ENCODE data around the gene GABBR2. TPM values are rescaled to one million over a fixed set of nuclear protein-coding genes. Genes with fewer than 3 reads are reported as not detected.

The GABBR2 gene
- total and polyA plus RNA-seq, 2 of the 8 experiments (the other 6 are each of a cell fraction or from before 2014, with no cell fraction given), result 0.50 to 1.2 TPM

DNA sequence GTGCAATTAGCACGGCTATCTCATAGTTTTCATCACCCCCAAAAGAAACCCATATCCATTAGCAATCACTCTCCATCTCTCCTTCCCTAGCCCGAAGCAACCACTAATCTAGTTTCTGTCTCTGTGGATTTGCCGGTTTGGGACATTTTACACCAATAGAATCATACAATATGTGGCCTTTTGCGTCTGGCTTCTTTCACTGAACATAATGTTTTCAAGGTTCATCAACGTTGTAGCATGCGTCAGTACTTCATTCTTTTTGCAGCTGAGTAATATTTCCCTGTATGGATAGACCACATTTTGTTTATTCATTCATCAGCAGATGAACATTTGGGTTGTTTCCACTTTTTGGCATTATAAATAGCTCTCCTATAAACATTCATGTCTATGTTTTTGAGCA is 377.9 kb downstream of the GABBR2 start (continued):
- TF ChIP-seq CHD7 (IDR thresholded peaks at IDR 0.05; ENCODE audit: insufficient replicate concordance, low read length), result no peak
- TF ChIP-seq POLR2A (IDR thresholded peaks at IDR 0.05; ENCODE audit: control extremely low read depth in 1 of 2, low read depth in 2 of 2, low read length in 2 of 2), result no peak
- no peak for TF ChIP-seq SP4 (IDR thresholded peaks at IDR 0.05; ENCODE audit: low read length)
- TF ChIP-seq POLR2AphosphoS5 (IDR thresholded peaks at IDR 0.05; ENCODE audit: low read depth, low read length), result no peak
- TF ChIP-seq GTF2F1 (IDR thresholded peaks at IDR 0.05; ENCODE audit: borderline replicate concordance, low read depth, low read length), result no peak
- TF ChIP-seq, protein P1, sequence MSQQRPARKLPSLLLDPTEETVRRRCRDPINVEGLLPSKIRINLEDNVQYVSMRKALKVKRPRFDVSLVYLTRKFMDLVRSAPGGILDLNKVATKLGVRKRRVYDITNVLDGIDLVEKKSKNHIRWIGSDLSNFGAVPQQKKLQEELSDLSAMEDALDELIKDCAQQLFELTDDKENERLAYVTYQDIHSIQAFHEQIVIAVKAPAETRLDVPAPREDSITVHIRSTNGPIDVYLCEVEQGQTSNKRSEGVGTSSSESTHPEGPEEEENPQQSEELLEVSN (IDR thresholded peaks at IDR 0.05), result no peak

Data from H1 (cell line).